B cell (primary cell): ENCODE results near the gene MYCL. TPM values are rescaled to one million over a fixed set of nuclear protein-coding genes. Genes with fewer than 3 reads are reported as not detected.

Experiments
- ATAC-seq: fragments of 200-7000 bp; cut with Tn5 transposase; one replicate; pipeline ENCODE4 v1.10.0; 2021; ENCODE audit warnings: low read depth, mild to moderate bottlenecking, moderate number of reproducible peaks, moderate library complexity
- CTCF ChIA-PET: fragments of 350-600 bp; sonication (Branson Sonifier 250); formaldehyde crosslinking; loops from one replicate; lab custom pipeline; 2021; ENCODE audit warnings: antibody characterized with exemption, inconsistent platforms; lab: Charles Lee
- POLR2A ChIA-PET: fragments of 350-600 bp; sonication (Branson Sonifier 250); formaldehyde crosslinking; loops from one replicate; lab custom pipeline; 2021; ENCODE audit warnings: antibody characterized with exemption; lab: Charles Lee
- DNase-seq: peaks from one replicate; pipeline ENCODE4 v3.0.0; 2013
- H2AFZ ChIP-seq: 2 replicates; pipeline ENCODE4 v1.6.1; 2012; ENCODE audit warnings: mild to moderate bottlenecking, low read depth, low read length; ENCODE audit not compliant: insufficient read depth, poor library complexity, severe bottlenecking
- H3K27ac ChIP-seq, 2 donors: 1 replicate in 1 of 2; 2 replicates in 1 of 2; pipeline ENCODE4 v1.5.1; 2012 to 2013; ENCODE audit warnings: low read length in 2 of 2, mild to moderate bottlenecking in 2 of 2, moderate library complexity in 1 of 2
- H3K27me3 ChIP-seq, 4 experiments: fragments of 200-600 bp in 1 of 4; sonication (generic) in 1 of 4; replicated peaks in 1 of 4; 1 replicate in 2 of 4; 2 replicates in 2 of 4; pipeline versions ENCODE4 v1.6.1 to v1.7.0; 2013 to 2016; ENCODE audit warnings: low read length in 3 of 4, mild to moderate bottlenecking in 2 of 4, mixed read lengths in 1 of 4, moderate library complexity in 1 of 4; ENCODE audit not compliant: insufficient read depth in 4 of 4, control insufficient read depth in 3 of 4; ENCODE audit errors: control extremely low read depth in 1 of 4
- H3K36me3 ChIP-seq, 2 experiments: replicated peaks in 1 of 2; 1 replicate in 1 of 2; 2 replicates in 1 of 2; pipeline versions ENCODE4 v1.6.1 to v1.7.1; 2013; ENCODE audit warnings: low read length in 1 of 2; ENCODE audit not compliant: insufficient read depth in 2 of 2, control insufficient read depth in 1 of 2; ENCODE audit errors: control extremely low read depth in 1 of 2, extremely low read depth in 1 of 2
- H3K4me1 ChIP-seq, 2 donors: fragments of 200-600 bp in 1 of 2; sonication (generic) in 1 of 2; 1 replicate in 1 of 2; 2 replicates in 1 of 2; pipeline versions ENCODE4 v1.5.1 to v1.6.1; 2013 to 2017; ENCODE audit warnings: low read length in 2 of 2; ENCODE audit not compliant: control insufficient read depth in 2 of 2, insufficient read depth in 2 of 2
- H3K4me2 ChIP-seq: replicated peaks from 2 replicates; pipeline ENCODE3; 2012; ENCODE audit warnings: mild to moderate bottlenecking, low read depth, low read length; ENCODE audit not compliant: poor library complexity, severe bottlenecking
- H3K4me3 ChIP-seq, 5 experiments: fragments of 200-600 bp in 1 of 5; sonication (generic) in 1 of 5; 1 replicate in 3 of 5; 2 replicates in 2 of 5; pipeline versions ENCODE4 v1.5.1 to v1.7.0; 2011 to 2016; ENCODE audit warnings: low read length in 4 of 5, mild to moderate bottlenecking in 4 of 5, low read depth in 2 of 5, control low read depth in 1 of 5, moderate library complexity in 1 of 5; ENCODE audit not compliant: insufficient read depth in 1 of 5; ENCODE audit errors: control extremely low read depth in 1 of 5, extremely low read depth in 1 of 5
- H3K79me2 ChIP-seq: fragments of 200-600 bp; sonication (generic); one replicate; pipeline ENCODE4 v1.6.0; 2016; ENCODE audit warnings: low read length; ENCODE audit not compliant: control insufficient read depth, insufficient read depth
- H3K9ac ChIP-seq: fragments of 200-600 bp; sonication (generic); 2 replicates; pipeline ENCODE4 v1.6.1; 2017; ENCODE audit warnings: mild to moderate bottlenecking, low read length, moderate library complexity
- H3K9me3 ChIP-seq, 3 donors: one replicate each; pipeline versions ENCODE4 v1.6.1 to v1.7.1; 2013; ENCODE audit warnings: low read length in 2 of 3; ENCODE audit not compliant: control insufficient read depth in 2 of 3, insufficient read depth in 1 of 3; ENCODE audit errors: control extremely low read depth in 1 of 3
- H4K20me1 ChIP-seq: 2 replicates; pipeline ENCODE4 v1.6.0; 2012; ENCODE audit warnings: mild to moderate bottlenecking, low read length; ENCODE audit not compliant: insufficient read depth, control insufficient read depth, poor library complexity, severe bottlenecking
- H3K27ac Mint-ChIP-seq: one replicate; pipeline ENCODE4 v1.8.0; 2021; ENCODE audit warnings: mixed read lengths
- H3K27me3 Mint-ChIP-seq: one replicate; pipeline ENCODE4 v1.8.0; 2021; ENCODE audit warnings: mixed read lengths
- H3K4me1 Mint-ChIP-seq: one replicate; pipeline ENCODE4 v1.8.0; 2021; ENCODE audit warnings: mixed read lengths
- H3K4me3 Mint-ChIP-seq: one replicate; pipeline ENCODE4 v1.8.0; 2021; ENCODE audit warnings: mixed read lengths
- H3K9me3 Mint-ChIP-seq: one replicate; pipeline ENCODE4 v1.8.0; 2022; ENCODE audit warnings: mixed read lengths; ENCODE audit not compliant: insufficient read depth
- CTCF ChIP-seq: fragments of 200-600 bp; IDR thresholded peaks from one replicate; pipeline ENCODE4 v1.8.0; 2022; ENCODE audit warnings: antibody characterized with exemption, mild to moderate bottlenecking
- EZH2 ChIP-seq: IDR thresholded peaks from 2 replicates; pipeline ENCODE4 v1.6.1; 2012; ENCODE audit warnings: borderline replicate concordance, low read depth, mild to moderate bottlenecking, moderate library complexity, low read length; ENCODE audit not compliant: insufficient read depth, poor library complexity, severe bottlenecking
- WGBS: methylation state at CpG from one replicate; pipeline ENCODE4 v1.1.5; 2013; ENCODE audit warnings: missing lambda C conversion rate; ENCODE audit not compliant: insufficient coverage; 5-methylcytosine and 5-hydroxymethylcytosine counted together
- intact Hi-C: fragments of 100-400 bp; cut with micrococcal nuclease; formaldehyde crosslinking; loops from one replicate; pipeline ENCODE4 v1.10.0; 2022
- polyA plus RNA-seq: library from polyadenylated mRNA; depleted of rRNA; stranded (reverse); fragments of >200 nt; gene quantifications from 2 replicates; pipeline ENCODE4 v1.2.3, GENCODE V29; 2012
- total RNA-seq, 2 donors: library from RNA; stranded (reverse); fragments of 120-200 nt in 1 of 2; gene quantifications; 1 replicate in 1 of 2; 2 replicates in 1 of 2; pipeline versions ENCODE4 v1.2.3 to v1.2.4, GENCODE V29; 2013 to 2022

Gene MYCL
- total and polyA plus RNA-seq, 2 donors (not counting 1 experiment from before 2014, with no cell fraction given), result 0.03 to 0.62 TPM

DNA sequence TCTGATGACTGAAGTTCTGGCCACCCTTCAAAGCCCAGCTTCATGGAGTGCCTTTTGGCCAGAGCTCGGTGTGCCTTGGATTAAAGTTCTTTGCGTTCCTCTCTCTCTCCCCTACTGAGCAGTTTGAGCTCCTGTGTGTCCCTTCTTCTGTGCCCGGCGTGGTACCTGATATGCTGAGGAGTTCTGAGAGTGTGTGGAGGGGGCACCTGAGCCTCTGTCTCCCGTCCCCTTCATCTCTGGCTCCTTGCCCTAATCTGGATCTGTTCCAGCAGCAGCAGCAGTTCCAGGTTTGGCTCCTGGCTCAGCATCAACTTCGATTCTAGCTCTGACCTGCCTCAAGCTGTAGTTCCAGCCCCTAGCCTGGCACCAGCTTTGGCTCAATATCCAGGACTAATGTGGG is 25.1 kb upstream of the MYCL start:
- H3K4me3 Mint-ChIP-seq, result no peak overlapping the region
- H3K9ac ChIP-seq, result no peak overlapping the region
- H3K27ac Mint-ChIP-seq, result no peak overlapping the region
- no peaks in the 10 kb centered on the region for H3K9me3 ChIP-seq
- no peak overlapping the region for H3K27ac ChIP-seq
- H3K9me3 Mint-ChIP-seq, result no peaks in the 10 kb centered on the region
- POLR2A ChIA-PET, result interaction anchor here (0.7 kb wide), 1 partner anchor 64 kb away, joined by 3 read pairs; no protein-coding TSS in a partner anchor
- WGBS, result 92% methylated on average over 5 of the region's 6 CpGs
- peak overlapping the region; percentile 30 for H2AFZ ChIP-seq
- H3K4me1 ChIP-seq, result peaks cover 6 to 13% of the 10 kb centered on the region in 2 donors
- H3K27me3 ChIP-seq, result peaks cover 0 to under 1% (median 0%) of the 10 kb centered on the region in 4 experiments
- H3K4me2 ChIP-seq, result no peak overlapping the region
- DNase-seq (no peak), ATAC-seq (no peak)
- H3K27me3 Mint-ChIP-seq, result peaks cover 6% of the 10 kb centered on the region
- H3K79me2 ChIP-seq, result no peaks in the 10 kb centered on the region
- CTCF ChIA-PET, result interaction anchor here (1.6 to 13.5 kb wide), 2 partner anchors 48 to 105 kb away, joined by 6 to 334 read pairs; no protein-coding TSS in a partner anchor
- intact Hi-C loops, result no loop called here
- no peak for TF ChIP-seq EZH2
- TF ChIP-seq CTCF, result no peak
- H3K4me1 Mint-ChIP-seq, result no peaks in the 10 kb centered on the region
- no peaks in the 10 kb centered on the region for H3K36me3 ChIP-seq
- no peak overlapping the region for H3K4me3 ChIP-seq
- no peaks in the 10 kb centered on the region for H4K20me1 ChIP-seq

DNA sequence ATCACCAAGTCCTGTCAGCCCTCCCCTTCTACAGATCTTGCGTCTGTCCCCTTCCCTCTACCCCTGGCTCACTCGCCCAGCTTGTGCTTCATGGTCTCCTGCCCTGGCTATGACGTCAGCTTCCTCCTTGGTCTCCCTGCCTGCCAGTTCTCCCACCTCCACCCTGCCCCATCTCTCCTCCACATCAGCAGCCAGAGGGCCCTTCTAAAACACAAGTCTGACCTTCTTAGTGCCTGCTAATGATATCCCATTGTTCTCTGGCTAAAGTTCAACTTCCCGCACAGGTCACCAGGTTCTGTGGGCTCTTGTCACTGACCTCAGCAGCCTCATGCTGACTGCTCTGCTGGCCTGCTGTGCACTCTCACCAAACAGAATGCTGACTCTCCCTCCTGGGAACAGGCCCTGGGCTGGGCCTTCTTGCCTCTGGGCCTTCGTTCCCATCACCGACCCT is 24.7 kb upstream of the MYCL start:
- WGBS, result 57% methylated on average over 6 of the region's 6 CpGs
- H3K27ac ChIP-seq, result no peak overlapping the region
- H3K27me3 ChIP-seq, result no peaks in the 10 kb centered on the region
- intact Hi-C loops, result no loop called here
- Mint-ChIP-seq H3K27ac (no peak overlapping the region), H3K4me3 (no peak overlapping the region), H3K9me3 (no peaks in the 10 kb centered on the region), H3K27me3 (peaks cover 6% of the 10 kb centered on the region), H3K4me1 (no peaks in the 10 kb centered on the region)
- no peak for ATAC-seq
- no peak for TF ChIP-seq CTCF
- no peak for TF ChIP-seq EZH2
- ChIA-PET POLR2A (no interaction called here), CTCF (interaction anchor here (1.6 to 13.5 kb wide), 3 partner anchors 12 to 106 kb away, joined by 4 to 334 read pairs (median 6); no protein-coding TSS in a partner anchor)
- H3K4me1 ChIP-seq, result peaks cover 6 to 13% of the 10 kb centered on the region in 2 donors
- no peaks in the 10 kb centered on the region for H3K9me3 ChIP-seq
- no peak overlapping the region for H3K9ac ChIP-seq
- H3K4me3 ChIP-seq, result no peak overlapping the region
- peak overlapping the region; percentile 30 for H2AFZ ChIP-seq
- peak; percentile 59 for DNase-seq
- H3K4me2 ChIP-seq, result peak overlapping the region; percentile 3
- no peaks in the 10 kb centered on the region for H3K79me2 ChIP-seq
- H4K20me1 ChIP-seq, result no peaks in the 10 kb centered on the region
- no peaks in the 10 kb centered on the region for H3K36me3 ChIP-seq
